ENCODE measurements around the gene SIGLEC11.
"Not testable (repeated sequence)": the region's sequence is repeated elsewhere in the genome, so short reads cannot be mapped to it uniquely, and the experiment has no call there.

Gene SIGLEC11

GRCh38 chr19:49977881-49978280, 16.9 kb upstream of the SIGLEC11 start:
- Histone ChIP-seq H3K4me1 (ENCODE audit: insufficient read depth, low read length) (no peaks in the 10 kb centered on the region), H3K9ac (ENCODE audit: low read depth, low read length) (no peak overlapping the region), H3K27ac (ENCODE audit: low read depth, low read length) (no peak overlapping the region), H3K36me3 (ENCODE audit: insufficient read depth, low read length) (0 out of 2 replicates have a peak, but pooled peaks cover 5% of the 10 kb centered on the region), H3K9me3 (ENCODE audit: insufficient read depth, low read depth, low read length) (no peaks in the 10 kb centered on the region), H3K4me3 (ENCODE audit: low read length) (no peak overlapping the region), H3K27me3 (ENCODE audit: insufficient read depth, low read length) (no peaks in the 10 kb centered on the region)
- 93% methylated on average over 18 of the region's 18 CpGs for WGBS

DNA sequence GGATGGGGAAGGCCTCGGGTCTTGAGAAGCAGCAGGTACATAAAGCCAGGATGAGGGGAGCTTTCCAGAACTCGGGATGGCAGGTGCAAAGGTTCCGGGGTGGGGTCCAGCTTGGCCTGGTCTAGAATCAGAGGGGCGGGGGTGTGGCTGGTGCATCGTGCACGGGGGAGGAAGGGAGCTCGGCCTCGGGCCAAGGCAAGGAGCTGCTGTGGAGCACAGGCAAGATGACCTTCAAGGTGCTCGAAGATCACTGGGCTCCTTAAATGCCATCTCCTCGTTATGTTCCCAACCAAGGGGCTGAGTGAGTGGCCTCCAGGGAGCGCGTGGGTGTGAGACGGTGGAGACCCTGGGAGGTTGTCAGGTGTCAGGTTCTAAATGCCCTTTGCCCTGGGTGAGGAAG, 16.1 kb upstream of the SIGLEC11 start:
- no peak overlapping the region for H3K27ac ChIP-seq (ENCODE audit: low read depth, low read length)
- H3K4me3 ChIP-seq (ENCODE audit: low read length) = no peak overlapping the region
- no peaks in the 10 kb centered on the region for H3K9me3 ChIP-seq (ENCODE audit: insufficient read depth, low read depth, low read length)
- 91% methylated on average over 13 of the region's 13 CpGs for WGBS
- H3K36me3 ChIP-seq (ENCODE audit: insufficient read depth, low read length) = 0 out of 2 replicates have a peak, but pooled peaks cover 5% of the 10 kb centered on the region
- H3K27me3 ChIP-seq (ENCODE audit: insufficient read depth, low read length) = no peaks in the 10 kb centered on the region
- no peaks in the 10 kb centered on the region for H3K4me1 ChIP-seq (ENCODE audit: insufficient read depth, low read length)
- H3K9ac ChIP-seq (ENCODE audit: low read depth, low read length) = no peak overlapping the region

DNA sequence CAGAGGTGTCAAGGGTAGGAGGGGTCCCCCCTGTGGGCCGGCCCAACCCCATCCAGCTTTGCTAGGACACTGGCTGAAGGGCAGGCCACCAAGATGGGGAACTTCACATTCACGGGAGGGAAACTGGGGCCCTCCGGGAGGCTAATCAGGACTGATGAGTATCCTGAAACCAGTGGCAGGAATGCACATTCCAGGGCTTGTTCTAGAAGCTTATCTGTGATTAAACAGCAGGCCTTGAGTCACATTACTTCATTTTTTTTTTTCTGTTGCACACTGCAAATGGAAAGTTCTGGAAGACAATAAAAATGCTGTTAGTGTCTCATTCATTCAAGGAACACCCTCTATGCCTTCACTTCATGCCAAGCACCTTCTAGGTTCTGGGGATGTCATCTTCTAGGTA, 15.5 kb upstream of the SIGLEC11 start:
- no peak overlapping the region for H3K9ac ChIP-seq (ENCODE audit: low read depth, low read length)
- no peak overlapping the region for H3K27ac ChIP-seq (ENCODE audit: low read depth, low read length)
- H3K27me3 ChIP-seq (ENCODE audit: insufficient read depth, low read length) = no peaks in the 10 kb centered on the region
- H3K36me3 ChIP-seq (ENCODE audit: insufficient read depth, low read length) = 0 out of 2 replicates have a peak, but pooled peaks cover 2% of the 10 kb centered on the region
- 89% methylated on average over 3 of the region's 3 CpGs for WGBS
- H3K4me1 ChIP-seq (ENCODE audit: insufficient read depth, low read length) = no peaks in the 10 kb centered on the region
- no peak overlapping the region for H3K4me3 ChIP-seq (ENCODE audit: low read length)
- no peaks in the 10 kb centered on the region for H3K9me3 ChIP-seq (ENCODE audit: insufficient read depth, low read depth, low read length)

DNA sequence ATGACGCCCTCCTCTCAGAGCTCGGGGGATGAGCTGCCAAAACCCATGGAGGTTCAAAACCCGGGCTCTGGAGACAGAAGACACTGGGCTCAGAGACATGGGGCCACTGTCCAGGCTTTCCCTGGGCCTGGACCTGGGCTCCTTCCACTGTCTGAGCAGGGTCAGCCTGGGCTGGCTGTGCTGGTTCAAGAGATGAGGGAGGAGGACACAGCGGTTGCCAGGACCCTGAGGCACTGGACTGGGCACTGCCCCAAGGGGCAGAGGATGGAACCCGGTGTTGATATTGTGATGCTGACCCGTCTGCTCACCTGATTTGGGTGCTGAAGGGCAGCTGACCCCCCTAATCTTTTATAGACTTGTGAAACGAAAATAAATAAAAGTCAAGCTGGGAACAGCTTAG, 14.1 kb upstream of the SIGLEC11 start:
- H3K9ac ChIP-seq (ENCODE audit: low read depth, low read length) = no peak overlapping the region
- H3K9me3 ChIP-seq (ENCODE audit: insufficient read depth, low read depth, low read length) = no peaks in the 10 kb centered on the region
- H3K27me3 ChIP-seq (ENCODE audit: insufficient read depth, low read length) = no peaks in the 10 kb centered on the region
- H3K4me1 ChIP-seq (ENCODE audit: insufficient read depth, low read length) = no peaks in the 10 kb centered on the region
- no peak overlapping the region for H3K4me3 ChIP-seq (ENCODE audit: low read length)
- no peak overlapping the region for H3K27ac ChIP-seq (ENCODE audit: low read depth, low read length)
- 89% methylated on average over 7 of the region's 7 CpGs for WGBS
- no peaks in the 10 kb centered on the region for H3K36me3 ChIP-seq (ENCODE audit: insufficient read depth, low read length)

DNA sequence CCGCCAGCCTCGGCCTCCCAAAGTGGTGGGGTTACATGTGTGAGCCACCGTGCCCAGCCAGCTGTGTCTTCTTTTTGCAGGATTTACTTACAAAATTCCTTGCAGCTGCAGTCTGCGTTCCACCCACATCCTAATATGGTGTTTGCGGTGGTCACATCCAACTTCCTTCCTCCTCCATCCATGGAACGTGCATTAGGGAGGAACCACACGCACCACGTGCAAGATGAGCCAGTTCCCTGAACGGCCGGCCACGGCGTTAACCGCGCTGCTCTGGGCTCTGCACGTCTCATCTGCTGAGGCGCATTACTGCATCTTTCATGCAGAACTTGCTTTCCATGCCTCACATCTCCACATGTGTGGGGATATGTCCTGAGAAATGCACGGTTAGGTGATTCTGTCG, 13.0 kb upstream of the SIGLEC11 start:
- Histone ChIP-seq H3K27me3 (ENCODE audit: insufficient read depth, low read length) (no peaks in the 10 kb centered on the region), H3K36me3 (ENCODE audit: insufficient read depth, low read length) (no peaks in the 10 kb centered on the region), H3K4me1 (ENCODE audit: insufficient read depth, low read length) (no peaks in the 10 kb centered on the region), H3K27ac (ENCODE audit: low read depth, low read length) (no peak overlapping the region), H3K9me3 (ENCODE audit: insufficient read depth, low read depth, low read length) (no peaks in the 10 kb centered on the region), H3K9ac (ENCODE audit: low read depth, low read length) (no peak overlapping the region), H3K4me3 (ENCODE audit: low read length) (no peak overlapping the region)
- WGBS = 93% methylated on average over 18 of the region's 18 CpGs

DNA sequence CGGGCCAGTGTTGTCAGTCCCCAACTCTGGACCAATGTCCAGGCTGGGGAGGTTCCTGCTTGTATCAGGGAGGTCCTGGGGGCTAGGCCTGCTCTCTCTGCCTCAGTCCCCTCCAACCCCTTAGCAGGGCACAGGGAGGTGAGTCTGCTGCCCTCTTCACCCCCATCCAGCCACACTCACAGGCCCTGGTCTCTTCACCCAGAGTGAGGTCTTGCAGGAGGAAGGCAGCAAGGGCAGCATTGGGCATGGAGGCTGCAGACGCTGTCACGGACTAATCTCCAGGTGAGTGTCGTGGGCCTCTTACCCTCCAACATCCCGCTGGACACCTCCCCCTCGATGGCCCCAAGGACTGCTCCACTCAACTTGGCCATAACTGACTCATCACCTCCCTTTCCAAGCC, 11.9 kb upstream of the SIGLEC11 start:
- H3K9ac ChIP-seq (ENCODE audit: low read depth, low read length) = no peak overlapping the region
- H3K4me1 ChIP-seq (ENCODE audit: insufficient read depth, low read length) = no peaks in the 10 kb centered on the region
- H3K27ac ChIP-seq (ENCODE audit: low read depth, low read length) = no peak overlapping the region
- no peaks in the 10 kb centered on the region for H3K9me3 ChIP-seq (ENCODE audit: insufficient read depth, low read depth, low read length)
- H3K36me3 ChIP-seq (ENCODE audit: insufficient read depth, low read length) = no peaks in the 10 kb centered on the region
- no peaks in the 10 kb centered on the region for H3K27me3 ChIP-seq (ENCODE audit: insufficient read depth, low read length)
- WGBS = 90% methylated on average over 6 of the region's 6 CpGs
- no peak overlapping the region for H3K4me3 ChIP-seq (ENCODE audit: low read length)

- Histone ChIP-seq H3K27ac (ENCODE audit: low read depth, low read length) (no peak overlapping the region), H3K27me3 (ENCODE audit: insufficient read depth, low read length) (no peaks in the 10 kb centered on the region), H3K9me3 (ENCODE audit: insufficient read depth, low read depth, low read length) (no peaks in the 10 kb centered on the region), H3K4me3 (ENCODE audit: low read length) (no peak overlapping the region), H3K36me3 (ENCODE audit: insufficient read depth, low read length) (no peaks in the 10 kb centered on the region), H3K4me1 (ENCODE audit: insufficient read depth, low read length) (no peaks in the 10 kb centered on the region), H3K9ac (ENCODE audit: low read depth, low read length) (no peak overlapping the region)
- WGBS = 86% methylated on average over 12 of the region's 12 CpGs
Measured at GRCh38 chr19:49971991-49972411, 11.0 kb upstream of the SIGLEC11 start.

DNA sequence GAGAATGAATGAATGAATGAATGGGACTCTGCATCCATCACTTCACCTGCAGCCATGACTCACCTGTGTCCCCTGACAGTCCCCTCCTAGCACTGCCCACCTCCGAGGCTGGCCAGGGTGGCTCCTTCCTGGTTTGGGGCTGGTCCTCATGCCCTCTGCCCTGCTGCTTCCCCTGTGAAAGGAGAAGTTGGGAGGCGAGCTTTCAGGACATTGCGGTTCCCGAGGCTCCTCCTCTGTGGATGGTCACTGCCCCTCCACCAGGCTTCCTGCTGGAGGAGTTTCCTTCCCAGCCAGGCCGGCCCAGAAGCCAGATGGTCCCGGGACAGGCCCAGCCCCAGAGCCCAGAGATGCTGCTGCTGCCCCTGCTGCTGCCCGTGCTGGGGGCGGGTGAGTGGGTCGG, 8.4 kb upstream of the SIGLEC11 start:
- H3K4me3 ChIP-seq (ENCODE audit: low read length); H3K4me1 ChIP-seq (ENCODE audit: insufficient read depth, low read length): not testable (repeated sequence)
- no CpG with 5 or more reads among the region's 9 CpGs for WGBS

GRCh38 chr19:49968279-49968922, 7.4 kb upstream of the SIGLEC11 start:
- 97% methylated on average over 5 of the region's 5 CpGs for WGBS
- H3K36me3 ChIP-seq (ENCODE audit: insufficient read depth, low read length) = no peaks in the 10 kb centered on the region
- H3K27me3 ChIP-seq (ENCODE audit: insufficient read depth, low read length) = no peaks in the 10 kb centered on the region
- H3K4me1 ChIP-seq (ENCODE audit: insufficient read depth, low read length) = no peaks in the 10 kb centered on the region
- no peak overlapping the region for H3K27ac ChIP-seq (ENCODE audit: low read depth, low read length)
- no peak overlapping the region for H3K4me3 ChIP-seq (ENCODE audit: low read length)
- no peak overlapping the region for H3K9ac ChIP-seq (ENCODE audit: low read depth, low read length)
- no peaks in the 10 kb centered on the region for H3K9me3 ChIP-seq (ENCODE audit: insufficient read depth, low read depth, low read length)

More for the DNA sequence above, 8.4 kb upstream of the SIGLEC11 start:
- H3K27me3 ChIP-seq (ENCODE audit: insufficient read depth, low read length); H3K27ac ChIP-seq (ENCODE audit: low read depth, low read length); H3K9ac ChIP-seq (ENCODE audit: low read depth, low read length); H3K36me3 ChIP-seq (ENCODE audit: insufficient read depth, low read length); H3K9me3 ChIP-seq (ENCODE audit: insufficient read depth, low read depth, low read length): not testable (repeated sequence)

DNA sequence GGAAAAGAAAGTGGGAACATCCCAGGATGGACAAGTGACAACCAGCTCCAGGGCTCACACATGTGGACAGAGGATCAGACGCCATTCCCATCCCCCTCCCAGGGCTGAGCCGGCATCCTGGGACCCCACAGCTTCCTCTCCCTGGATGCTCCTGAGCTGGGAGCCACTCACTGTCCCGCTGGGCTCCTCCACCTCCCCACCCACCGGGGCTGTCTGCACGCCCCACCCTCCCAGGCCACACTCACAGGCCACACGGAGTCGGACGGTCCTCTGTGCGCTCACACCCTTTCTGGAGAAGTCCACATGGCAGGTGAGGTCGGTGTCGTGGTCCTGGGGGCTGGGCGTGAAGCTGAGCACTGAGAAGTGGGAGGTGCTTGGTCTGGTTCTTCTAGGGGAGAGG, 1.1 kb downstream of the SIGLEC11 start:
- WGBS = no CpG with 5 or more reads among the region's 12 CpGs
- H3K36me3 ChIP-seq (ENCODE audit: insufficient read depth, low read length); H3K27me3 ChIP-seq (ENCODE audit: insufficient read depth, low read length); H3K4me1 ChIP-seq (ENCODE audit: insufficient read depth, low read length); H3K27ac ChIP-seq (ENCODE audit: low read depth, low read length); H3K9ac ChIP-seq (ENCODE audit: low read depth, low read length); H3K4me3 ChIP-seq (ENCODE audit: low read length); H3K9me3 ChIP-seq (ENCODE audit: insufficient read depth, low read depth, low read length): not testable (repeated sequence)

GRCh38 chr19:49958596-49958995, 2.4 kb downstream of the SIGLEC11 start:
- not testable (repeated sequence) for H3K27ac ChIP-seq (ENCODE audit: low read depth, low read length); H3K9me3 ChIP-seq (ENCODE audit: insufficient read depth, low read depth, low read length); H3K36me3 ChIP-seq (ENCODE audit: insufficient read depth, low read length); H3K27me3 ChIP-seq (ENCODE audit: insufficient read depth, low read length); H3K9ac ChIP-seq (ENCODE audit: low read depth, low read length); H3K4me3 ChIP-seq (ENCODE audit: low read length)
- WGBS = 83% methylated on average over 13 of the region's 13 CpGs
- H3K4me1 ChIP-seq (ENCODE audit: insufficient read depth, low read length) = peaks cover 19% of the 10 kb centered on the region

- H3K4me1 ChIP-seq (ENCODE audit: insufficient read depth, low read length) = peaks cover 19% of the 10 kb centered on the region
- H3K27me3 ChIP-seq (ENCODE audit: insufficient read depth, low read length); H3K4me3 ChIP-seq (ENCODE audit: low read length); H3K9me3 ChIP-seq (ENCODE audit: insufficient read depth, low read depth, low read length); H3K27ac ChIP-seq (ENCODE audit: low read depth, low read length); H3K36me3 ChIP-seq (ENCODE audit: insufficient read depth, low read length); H3K9ac ChIP-seq (ENCODE audit: low read depth, low read length): not testable (repeated sequence)
- WGBS = 72% methylated on average over 9 of the region's 9 CpGs
Measured at GRCh38 chr19:49958144-49958543, 2.8 kb downstream of the SIGLEC11 start.

Measured in HUES64 (cell line).